GM12878 (cell line): ENCODE data around the gene LMNTD2. TPM values are rescaled to one million over a fixed set of nuclear protein-coding genes. Genes with fewer than 3 reads are reported as not detected.

ENCODE experiments used
- ATAC-seq: fragments of 200-7000 bp; cut with Tn5 transposase; 3 replicates; pipeline ENCODE4 v1.9.1; 2020; ENCODE audit warnings: mild to moderate bottlenecking, moderate library complexity
- BruUV-seq: library from RNA; stranded (reverse); fragments of 400-500 nt; replicated peaks from 2 replicates; lab custom pipeline; 2021; lab: Mats Ljungman, UMichigan
- CTCF ChIA-PET: fragments of 300-600 bp; sonication (Branson Sonifier 250); formaldehyde crosslinking; extraction: SDS; loops from one replicate; lab custom pipeline; 2021; ENCODE audit warnings: inconsistent platforms; lab: Yijun Ruan, JAX
- POLR2A ChIA-PET: fragments of 350-600 bp; formaldehyde crosslinking; extraction: SDS; loops from one replicate; lab custom pipeline; 2021; ENCODE audit warnings: inconsistent platforms; lab: Charles Lee
- RAD21 ChIA-PET: fragments of 300-600 bp; sonication (Branson Sonifier 250); formaldehyde crosslinking; loops from one replicate; lab custom pipeline; 2023; ENCODE audit warnings: antibody characterized with exemption; ENCODE audit not compliant: unreplicated experiment; lab: Charles Lee
- SMC1A ChIA-PET: fragments of 300-600 bp; sonication (Branson Sonifier 250); formaldehyde crosslinking; loops from one replicate; lab custom pipeline; 2023; ENCODE audit not compliant: unreplicated experiment, uncharacterized antibody; lab: Charles Lee
- DNase-seq: peaks from one replicate; pipeline ENCODE4 v3.0.0-alpha.2; 2011; ENCODE audit warnings: low read depth, low spot score
- FAIRE-seq: peaks from 3 replicates; lab custom pipeline; 2011; peaks lifted over from hg19 to GRCh38; lab: Jason Lieb, UNC
- H2AFZ ChIP-seq: 2 replicates; pipeline ENCODE4 v1.6.0; 2011; ENCODE audit warnings: low read depth, low read length, control low read depth; ENCODE audit not compliant: control insufficient read depth
- H3K27ac ChIP-seq: 2 replicates; pipeline ENCODE4 v1.5.1; 2011; ENCODE audit warnings: control low read depth; ENCODE audit not compliant: control insufficient read depth, insufficient read depth
- H3K27me3 ChIP-seq, 2 experiments: replicated peaks in 1 of 2; 2 replicates each; pipeline versions ENCODE4 v1.6.0 to v1.6.1; 2011; ENCODE audit warnings: low read length in 1 of 2; ENCODE audit not compliant: control insufficient read depth in 2 of 2, insufficient read depth in 2 of 2
- H3K36me3 ChIP-seq, 2 experiments: 2 replicates each; pipeline ENCODE4 v1.5.1; 2011; ENCODE audit warnings: low read length in 1 of 2; ENCODE audit not compliant: control insufficient read depth in 2 of 2, insufficient read depth in 2 of 2
- H3K4me1 ChIP-seq: 2 replicates; pipeline ENCODE4 v1.6.1; 2011; ENCODE audit warnings: mild to moderate bottlenecking, low read length, moderate library complexity, mixed read lengths; ENCODE audit not compliant: control insufficient read depth, insufficient read depth
- H3K4me2 ChIP-seq: 2 replicates; pipeline ENCODE4 v1.6.0; 2011; ENCODE audit warnings: control low read depth; ENCODE audit not compliant: control insufficient read depth, insufficient read depth
- H3K4me3 ChIP-seq: fragments of 200-600 bp; sonication (generic); 2 replicates; pipeline ENCODE4 v1.5.1; 2016
- H3K79me2 ChIP-seq: 2 replicates; pipeline ENCODE4 v1.6.0; 2011; ENCODE audit warnings: low read length; ENCODE audit not compliant: control insufficient read depth, insufficient read depth
- H3K9ac ChIP-seq: 2 replicates; pipeline ENCODE4 v1.8.0; 2011; ENCODE audit warnings: low read length, control low read depth, mixed read lengths; ENCODE audit not compliant: control insufficient read depth, insufficient read depth
- H3K9me3 ChIP-seq: replicated peaks from 3 replicates; pipeline ENCODE4 v1.5.1; 2011; ENCODE audit warnings: mild to moderate bottlenecking, low read length; ENCODE audit not compliant: control insufficient read depth, insufficient read depth
- H4K20me1 ChIP-seq: 2 replicates; pipeline ENCODE4 v1.6.0; 2011; ENCODE audit not compliant: control insufficient read depth, insufficient read depth
- CBFB ChIP-seq: IDR thresholded peaks from 2 replicates; pipeline ENCODE4 v1.6.1; 2016; ENCODE audit warnings: antibody characterized with exemption, low read depth
- EGR1 ChIP-seq, 2 experiments: IDR thresholded peaks; 1 replicate in 1 of 2; 2 replicates in 1 of 2; pipeline ENCODE4 v1.6.1; 2011 to 2012; ENCODE audit warnings: low read depth in 2 of 2, low read length in 2 of 2, borderline replicate concordance in 1 of 2, mild to moderate bottlenecking in 1 of 2, moderate library complexity in 1 of 2
- ESRRA ChIP-seq: IDR thresholded peaks from 2 replicates; pipeline ENCODE4 v1.6.1; 2012; ENCODE audit warnings: mild to moderate bottlenecking, low read length, improper control_type of control experiment
- FOS ChIP-seq: IDR thresholded peaks from 3 replicates; pipeline ENCODE4 v1.6.1; 2011; ENCODE audit warnings: borderline replicate concordance; ENCODE audit not compliant: insufficient read length; ENCODE audit errors: extremely low read depth
- NFYB ChIP-seq: IDR thresholded peaks from 2 replicates; pipeline ENCODE4 v1.6.1; 2011; ENCODE audit warnings: low read depth, mild to moderate bottlenecking, low read length, improper control_type of control experiment, moderate library complexity; ENCODE audit not compliant: insufficient read depth
- RAD21 ChIP-seq: IDR thresholded peaks from 2 replicates; pipeline ENCODE4 v1.6.1; 2011; ENCODE audit warnings: mild to moderate bottlenecking, low read depth, low read length, moderate library complexity; ENCODE audit not compliant: insufficient read depth
- TARDBP ChIP-seq: IDR thresholded peaks from 2 replicates; pipeline ENCODE4 v1.6.1; 2016; ENCODE audit warnings: borderline replicate concordance
- TCF3 ChIP-seq: IDR thresholded peaks from 2 replicates; pipeline ENCODE4 v1.6.1; 2012; ENCODE audit warnings: low read depth, mild to moderate bottlenecking, low read length, borderline replicate concordance; ENCODE audit not compliant: insufficient read depth
- ZNF274 ChIP-seq: IDR thresholded peaks from one replicate; pipeline ENCODE4 v1.8.0; 2011; ENCODE audit not compliant: insufficient read length, insufficient read depth
- WGBS: methylation state at CpG from one replicate; pipeline ENCODE4 v1.1.6; 2016; ENCODE audit warnings: low lambda C conversion rate; ENCODE audit not compliant: insufficient replicate concordance, insufficient coverage; ENCODE audit errors: missing lambda C conversion rate; 5-methylcytosine and 5-hydroxymethylcytosine counted together
- in situ Hi-C: fragments of 300-500 bp; cut with MboI; formaldehyde crosslinking; loops from 9 replicates; pipeline ENCODE4 v1.14.3; 2018; ENCODE audit warnings: mixed read lengths
- intact Hi-C: fragments of 100-400 bp; cut with micrococcal nuclease; formaldehyde crosslinking; loops from one replicate; pipeline ENCODE4 v1.14.2; 2022; ENCODE audit not compliant: unreplicated experiment
- polyA plus RNA-seq, 11 experiments: library from polyadenylated mRNA; depleted of rRNA in 4 of 11; unstranded in 6 of 11; stranded (reverse) in 5 of 11; fragments of >200 nt; fragmentation: Nextera tagmentation in 4 of 11; fragmentation: Illumina TruSeq in 1 of 11; extraction: Ambion mirVana in 4 of 11; extraction: Trizol in 1 of 11; gene quantifications; 1 replicate in 1 of 11; 2 replicates in 10 of 11; pipeline versions ENCODE4 v1.2.1 to v1.2.3, GENCODE V29; 2011 to 2016; ENCODE audit warnings: inconsistent platforms in 2 of 11, missing spikeins in 2 of 11, low read depth in 1 of 11
- total RNA-seq, 4 experiments: library from RNA; depleted of rRNA in 3 of 4; stranded (reverse); fragments of >200 nt in 3 of 4; fragmentation: Illumina TruSeq in 1 of 4; extraction: Trizol in 1 of 4; gene quantifications; 2 replicates each; pipeline versions ENCODE4 v1.2.1 to v1.2.3, GENCODE V29; 2013 to 2021

The LMNTD2 gene
- total and polyA plus RNA-seq, 10 of the 15 experiments (the other 5 are each of a cell fraction or from before 2014, with no cell fraction given), result 0.22 to 4.1 (median 1.3) TPM; not detected in 2

DNA sequence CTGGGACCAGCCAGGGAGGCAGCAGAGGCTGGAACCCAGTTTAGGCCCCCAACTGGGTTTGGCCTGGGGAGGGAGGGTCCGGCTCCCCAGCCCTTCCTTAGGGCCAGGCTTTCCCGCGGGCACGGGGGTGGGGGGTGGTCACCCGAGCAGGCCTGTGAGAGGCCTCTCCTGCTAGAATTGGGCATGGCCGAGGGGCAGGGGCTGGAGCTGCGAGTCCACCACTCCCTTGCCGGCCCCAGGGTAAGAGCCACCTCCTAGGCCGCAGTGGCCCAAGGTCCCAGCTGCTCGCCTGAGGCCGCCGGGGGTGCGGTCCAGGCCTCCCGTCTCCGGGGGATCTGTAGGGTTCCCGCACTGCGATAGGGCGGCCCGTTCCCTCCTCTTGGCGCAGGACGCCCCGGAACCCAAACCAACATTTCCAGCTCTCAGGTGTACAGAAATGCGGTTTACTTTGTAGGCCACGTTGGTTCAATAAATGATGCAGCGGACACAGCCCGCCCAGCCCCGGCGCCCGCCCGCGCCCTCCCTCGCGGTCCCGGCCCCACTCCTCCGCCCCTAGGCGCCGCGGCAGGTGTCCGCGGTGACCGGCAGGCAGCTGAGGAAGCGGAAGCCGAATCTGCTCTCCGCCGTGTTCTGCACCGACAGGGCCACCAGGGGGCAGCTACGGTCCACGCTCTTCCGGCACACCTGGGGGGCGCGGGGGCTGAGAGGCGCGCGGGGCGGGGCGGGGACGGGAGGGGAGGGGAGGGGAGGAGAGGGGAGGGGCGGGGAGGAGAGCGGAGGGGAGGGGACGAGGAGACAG is 5.9 kb downstream of the LMNTD2 start (continued):
- TF ChIP-seq NFYB, result no peak
- TF ChIP-seq ZNF274, result no peak
- TF ChIP-seq RAD21, result peak; percentile 77
- TF ChIP-seq EGR1 (IDR thresholded peaks at IDR 0.05; ENCODE audit: borderline replicate concordance in 1 of 2, low read depth in 2 of 2, low read length in 2 of 2), result 0 out of 3 replicates have a peak, but pooled peaks of 1 of the 2 experiments have one; percentile 7

DNA sequence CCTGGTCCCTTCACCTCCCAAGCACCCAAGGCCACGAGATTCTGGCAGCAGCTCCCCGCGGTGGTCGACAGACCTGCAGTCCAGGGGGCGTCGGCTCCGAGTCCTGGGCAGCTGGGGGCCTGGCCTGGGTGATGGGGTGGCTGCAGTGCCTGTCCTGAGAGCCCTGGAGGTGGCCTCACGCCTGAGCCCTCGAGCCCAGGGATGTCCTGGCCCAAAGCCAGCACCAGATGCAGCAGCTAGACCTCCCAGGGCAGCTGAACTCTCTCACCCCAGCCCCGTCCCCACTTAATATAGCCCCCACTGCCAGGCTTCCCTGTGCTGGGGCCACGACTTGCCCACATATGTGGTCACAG is 6.6 kb downstream of the LMNTD2 start:
- Histone ChIP-seq H3K27ac (no peak overlapping the region), H3K36me3 (no peaks in the 10 kb centered on the region), H2AFZ (no peak overlapping the region), H3K9ac (no peak overlapping the region), H3K4me2 (no peak overlapping the region), H3K4me1 (no peaks in the 10 kb centered on the region), H3K79me2 (no peaks in the 10 kb centered on the region), H3K27me3 (peaks cover 0 to 5% of the 10 kb centered on the region in 2 experiments; a peak in 2 of 4 replicates), H3K4me3 (no peak overlapping the region), H3K9me3 (no peaks in the 10 kb centered on the region), H4K20me1 (no peaks in the 10 kb centered on the region)
- 42% methylated on average over 10 of the region's 11 CpGs for WGBS
- in situ Hi-C loops, result no loop called here
- no peak for TF ChIP-seq ESRRA
- no peak for TF ChIP-seq FOS
- no peak for TF ChIP-seq TCF3
- TF ChIP-seq TARDBP, result no peak
- no peak for TF ChIP-seq CBFB
- DNase-seq (no peak), ATAC-seq (no peak), FAIRE-seq (no peak)
- no TSS peak for BruUV-seq
- CTCF ChIA-PET, result interaction anchor here (0.9 to 1.8 kb wide), 5 partner anchors 15 to 243 kb away, joined by 3 to 54 read pairs (median 3); no protein-coding TSS in a partner anchor
- intact Hi-C loops, result loop anchor here (2.0 kb wide), 1 partner anchor 169 kb away; no protein-coding TSS in a partner anchor
- POLR2A ChIA-PET, result interaction anchor here (1.4 kb wide), 1 partner anchor 18 kb away, joined by 5 read pairs; the partner anchor contains the start of gene HRAS
- RAD21 ChIA-PET, result interaction anchor here (0.5 to 2.6 kb wide), 4 partner anchors 116 to 172 kb away, joined by 3 to 22 read pairs (median 12); partner anchors contain the start of genes DEAF1 and TMEM80
- SMC1A ChIA-PET, result interaction anchor here (1.0 kb wide), 1 partner anchor 169 kb away, joined by 4 read pairs; no protein-coding TSS in a partner anchor
